ENCODE results near the gene OR2B2.

OR2B2 gene

GRCh38 chr6:27866357-27867050, 45.7 kb downstream of the OR2B2 start:
- peak; percentile 69 for DNase-seq (ENCODE audit: low spot score)

DNA sequence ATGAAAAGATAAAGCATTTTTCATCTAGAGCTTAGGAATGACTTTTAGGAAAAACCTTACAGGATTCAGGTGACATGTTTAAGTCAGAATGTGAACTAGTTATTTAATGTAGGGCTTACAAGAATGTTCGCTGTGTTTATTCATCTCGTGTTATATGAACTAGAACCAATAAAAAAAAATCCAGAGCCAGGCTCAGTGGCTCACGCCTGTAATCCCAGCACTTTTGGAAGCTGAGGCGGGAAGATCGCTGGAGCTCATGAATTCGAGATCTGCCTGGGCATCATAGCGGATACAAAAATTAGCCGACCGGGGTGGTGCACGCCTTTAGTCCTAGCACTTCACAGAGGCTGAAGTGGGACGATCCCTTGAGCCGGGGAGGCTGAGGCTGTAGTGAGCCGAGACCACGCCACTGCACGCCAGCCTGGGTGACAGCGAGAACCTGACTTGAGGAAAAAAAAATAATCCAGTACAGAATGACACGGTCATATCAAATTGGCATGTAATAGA, 46.3 kb downstream of the OR2B2 start:
- no peak for DNase-seq (ENCODE audit: low spot score)

GRCh38 chr6:27864906-27865849, 47.0 kb downstream of the OR2B2 start:
- DNase-seq (ENCODE audit: low spot score) = peak; percentile 90

GRCh38 chr6:27863962-27864905, 48.0 kb downstream of the OR2B2 start:
- peak; percentile 58 for DNase-seq (ENCODE audit: low spot score)

DNA sequence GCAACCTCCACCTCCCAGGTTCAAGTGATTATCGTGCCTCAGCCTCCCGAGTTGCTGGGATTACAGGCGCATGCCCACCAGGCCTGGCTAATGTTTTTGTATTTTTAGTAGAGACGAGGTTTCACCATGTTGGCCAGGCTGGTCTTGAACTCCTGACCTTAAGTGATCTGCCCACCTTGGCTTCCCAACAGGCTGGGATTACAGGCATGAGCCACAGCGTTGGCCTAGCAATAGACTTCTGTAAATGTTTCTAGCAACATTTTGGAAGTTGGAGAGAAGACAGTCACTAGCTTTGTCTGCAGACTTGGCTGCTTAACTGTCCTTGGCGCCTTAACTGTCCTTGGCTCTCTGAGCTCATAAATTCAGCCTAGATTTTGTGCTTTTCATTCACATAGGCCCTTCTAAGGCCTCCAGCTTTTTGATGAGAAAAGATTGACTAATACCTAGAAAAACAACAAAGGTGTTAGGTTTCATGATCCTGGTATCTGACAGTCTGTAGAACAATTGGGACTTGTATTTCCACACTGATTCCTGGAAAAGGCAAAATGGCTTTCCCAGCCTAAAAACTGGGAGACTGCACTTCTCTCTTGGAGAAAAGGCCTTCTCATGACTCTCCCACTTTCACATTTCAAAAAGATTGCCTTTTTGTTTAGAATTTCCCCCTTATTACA, 49.7 kb downstream of the OR2B2 start:
- no peak for DNase-seq (ENCODE audit: low spot score)

DNA sequence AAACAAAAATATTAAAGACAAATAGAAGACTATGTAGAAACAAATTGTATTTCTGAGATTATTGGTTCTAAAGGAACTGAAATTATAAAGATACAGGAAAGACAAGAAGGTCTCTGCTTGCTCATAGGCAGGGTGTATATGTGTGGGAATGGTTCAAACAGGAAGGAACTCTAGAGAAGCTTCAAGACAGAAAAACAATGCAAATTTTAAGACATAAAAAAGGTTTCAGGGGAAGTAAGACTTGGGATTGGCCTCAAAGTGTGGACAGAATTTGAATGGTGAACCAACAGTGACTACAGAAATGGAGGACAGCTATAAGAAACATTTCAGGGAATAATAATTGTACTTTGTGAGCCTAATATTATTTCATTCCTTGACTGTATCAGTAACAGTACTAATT, 50.3 kb downstream of the OR2B2 start:
- no peak for DNase-seq (ENCODE audit: low spot score)

DNA sequence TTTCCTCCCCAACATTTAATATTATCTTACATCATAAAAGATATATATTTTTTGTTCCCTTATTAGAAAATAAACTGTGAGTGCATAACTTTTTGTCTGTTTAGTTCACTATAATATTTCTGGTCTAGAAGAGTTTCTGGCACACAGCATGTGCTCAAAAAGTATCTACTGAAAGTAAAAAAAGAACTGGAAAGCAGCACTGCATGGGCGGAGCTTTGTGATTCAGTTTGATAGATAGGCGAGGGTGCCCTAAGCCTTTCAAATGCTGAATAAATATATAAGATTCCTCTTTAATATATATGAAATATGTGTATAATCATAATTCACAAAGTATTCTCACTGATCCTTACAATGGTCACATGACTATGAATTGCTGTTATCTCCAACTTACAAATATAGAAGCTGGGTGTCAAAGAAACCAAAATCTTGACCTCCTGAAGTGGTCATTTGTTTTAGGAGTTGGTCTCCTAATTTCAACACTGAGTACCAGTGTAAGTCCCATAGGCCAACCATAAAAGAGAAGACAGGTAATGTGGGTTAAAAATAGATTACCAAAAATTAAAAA, 50.8 kb downstream of the OR2B2 start:
- no peak for DNase-seq (ENCODE audit: low spot score)

Measured in AG20443 (cell line).